PFSK-1 (cell line): Measurements from ENCODE around the gene SLC2A1.

Experiments
- FOXP2 ChIP-seq: optimal IDR thresholded peaks from 2 replicates; pipeline ENCODE3; 2011; ENCODE audit warnings: borderline replicate concordance, control low read depth, inconsistent platforms; ENCODE audit not compliant: insufficient read depth; ENCODE audit errors: extremely low read length, extremely low read depth
- POLR2AphosphoS5 ChIP-seq: IDR thresholded peaks from 2 replicates; pipeline ENCODE4 v1.6.1; 2012; ENCODE audit warnings: low read depth, mild to moderate bottlenecking, control low read depth, low read length, moderate library complexity
- REST ChIP-seq, 2 experiments: IDR thresholded peaks; 2 replicates each; pipeline versions ENCODE4 v1.6.1 to v1.8.0; 2011 to 2012; ENCODE audit warnings: low read depth in 2 of 2, low read length in 2 of 2, control low read depth in 1 of 2, inconsistent platforms in 1 of 2, mild to moderate bottlenecking in 1 of 2, moderate library complexity in 1 of 2; ENCODE audit not compliant: insufficient read depth in 1 of 2
- SIN3A ChIP-seq: IDR thresholded peaks from 2 replicates; pipeline ENCODE4 v1.6.1; 2012; ENCODE audit warnings: mild to moderate bottlenecking, low read length, moderate library complexity, borderline replicate concordance; ENCODE audit not compliant: insufficient read depth
- TAF1 ChIP-seq: IDR thresholded peaks from 2 replicates; pipeline ENCODE4 v1.6.1; 2012; ENCODE audit warnings: low read length, control low read depth, borderline replicate concordance; ENCODE audit not compliant: insufficient read depth

The SLC2A1 gene

GRCh38 chr1:42922687-42923366 is 35.8 kb downstream of the SLC2A1 start:
- no peak for TF ChIP-seq TAF1
- no peak for TF ChIP-seq REST (IDR thresholded peaks at IDR 0.05; ENCODE audit: insufficient read depth in 1 of 2, low read depth in 2 of 2, low read length in 2 of 2)
- TF ChIP-seq POLR2AphosphoS5, result no peak
- no peak for TF ChIP-seq SIN3A
- no peak for TF ChIP-seq FOXP2

DNA sequence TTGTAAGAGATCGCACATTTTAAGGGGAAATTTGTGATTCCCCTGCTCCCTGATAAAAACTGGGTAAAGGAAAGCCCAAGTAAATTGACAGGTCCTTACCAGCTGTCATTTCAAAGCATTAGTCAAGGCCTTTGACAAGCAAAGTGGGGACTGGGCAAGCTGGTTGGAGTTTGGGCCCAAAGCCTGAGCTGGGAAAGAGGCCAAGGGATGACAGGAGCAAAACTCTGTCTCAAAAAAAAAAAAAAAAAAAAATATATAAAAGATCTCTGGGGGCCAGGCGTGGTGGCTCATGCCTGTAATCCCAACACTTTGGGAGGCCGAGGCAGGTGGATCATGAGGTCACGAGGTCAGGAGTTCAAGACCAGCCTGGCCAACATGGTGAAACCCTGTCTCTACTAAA is 36.9 kb downstream of the SLC2A1 start:
- no peak for TF ChIP-seq FOXP2
- no peak for TF ChIP-seq POLR2AphosphoS5
- TF ChIP-seq TAF1, result no peak
- TF ChIP-seq SIN3A, result no peak
- no peak for TF ChIP-seq REST (IDR thresholded peaks at IDR 0.05; ENCODE audit: insufficient read depth in 1 of 2, low read depth in 2 of 2, low read length in 2 of 2)

DNA sequence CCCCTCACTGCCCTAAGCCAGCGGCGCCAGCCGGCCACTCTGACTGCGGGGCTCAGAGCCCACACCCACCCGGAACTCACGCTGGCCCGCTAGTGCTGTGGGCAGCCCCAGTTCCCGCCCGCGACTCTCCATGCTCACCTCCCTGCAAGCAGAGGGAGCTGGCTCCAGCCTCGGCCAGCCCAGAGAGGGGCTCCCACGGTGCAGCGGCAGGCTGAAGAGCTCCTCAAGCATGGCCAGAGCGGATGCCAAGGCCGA is 41.5 kb downstream of the SLC2A1 start:
- TF ChIP-seq FOXP2 (no peak), TAF1 (no peak), POLR2AphosphoS5 (no peak), SIN3A (no peak), REST (IDR thresholded peaks at IDR 0.05; ENCODE audit: insufficient read depth in 1 of 2, low read depth in 2 of 2, low read length in 2 of 2) (no peak)

DNA sequence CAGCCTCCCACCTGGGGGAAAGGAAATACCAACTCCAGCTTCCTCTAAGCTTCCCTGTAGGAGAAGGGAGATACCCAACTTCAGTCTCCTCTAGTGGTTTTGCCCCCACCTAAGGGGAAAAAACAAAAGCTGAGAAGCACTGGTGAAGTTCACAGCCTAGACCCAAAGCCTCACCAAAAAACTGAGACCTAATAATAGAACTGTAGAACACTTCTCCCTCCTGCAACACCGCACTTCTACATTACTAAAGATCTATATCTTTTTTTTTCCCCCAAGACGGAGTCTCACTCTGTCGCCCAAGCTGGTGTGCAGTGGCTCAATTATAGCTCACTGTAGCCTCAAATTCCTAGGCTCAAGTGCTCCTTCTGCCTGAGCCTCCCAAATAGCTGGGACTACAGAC is 43.2 kb downstream of the SLC2A1 start:
- TF ChIP-seq REST (IDR thresholded peaks at IDR 0.05; ENCODE audit: insufficient read depth in 1 of 2, low read depth in 2 of 2, low read length in 2 of 2) (no peak), POLR2AphosphoS5 (no peak), FOXP2 (no peak), SIN3A (no peak), TAF1 (no peak)

DNA sequence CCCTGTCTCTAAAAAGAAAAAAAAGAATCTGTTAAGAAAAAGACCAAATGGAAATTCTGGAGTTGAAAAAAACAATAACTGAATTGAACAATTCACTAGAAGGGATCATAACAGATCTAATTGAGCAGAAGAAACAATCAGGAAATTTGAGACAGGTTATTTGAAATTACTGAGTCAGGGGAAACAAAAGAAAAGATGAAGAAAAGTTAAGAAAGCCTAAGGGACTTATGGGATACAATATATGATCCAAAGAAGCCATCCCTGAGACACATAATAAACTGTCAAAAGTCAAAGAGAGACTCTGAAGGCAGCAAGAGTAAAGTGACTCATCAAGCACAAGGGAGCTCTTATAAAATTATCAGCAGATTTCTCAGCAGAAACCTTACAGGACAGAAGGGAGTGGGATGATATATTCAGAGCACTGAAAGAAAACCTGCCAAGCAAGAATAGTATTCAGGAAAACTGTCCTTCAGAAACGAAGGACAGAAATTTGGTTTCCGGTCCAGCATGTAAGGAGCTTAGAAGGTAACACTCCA is 44.5 kb downstream of the SLC2A1 start:
- TF ChIP-seq FOXP2 (no peak), REST (IDR thresholded peaks at IDR 0.05; ENCODE audit: insufficient read depth in 1 of 2, low read depth in 2 of 2, low read length in 2 of 2) (no peak), TAF1 (no peak)
